DND-41 (cell line): ENCODE results near the gene DNAH1.

ENCODE experiments used
- ATAC-seq: fragments of 200-7000 bp; cut with Tn5 transposase; 3 replicates; pipeline ENCODE4 v1.9.1; 2021; ENCODE audit warnings: low read depth; ENCODE audit not compliant: insufficient read depth
- DNase-seq: peaks from one replicate; pipeline ENCODE4 v3.0.0-alpha.2; 2020
- H2AFZ ChIP-seq: 2 replicates; pipeline ENCODE4 v1.6.0; 2012; ENCODE audit warnings: low read depth, low read length
- H3K27ac ChIP-seq: 2 replicates; pipeline ENCODE4 v1.5.1; 2012; ENCODE audit warnings: low read length, inconsistent platforms
- H3K27me3 ChIP-seq: fragments of 200-600 bp; sonication (generic); 2 replicates; pipeline ENCODE4 v1.6.0; 2012; ENCODE audit warnings: low read length, mild to moderate bottlenecking, inconsistent platforms; ENCODE audit not compliant: insufficient read depth, poor library complexity
- H3K36me3 ChIP-seq: 2 replicates; pipeline ENCODE4 v1.5.1; 2012; ENCODE audit warnings: low read length, inconsistent platforms; ENCODE audit not compliant: insufficient read depth
- H3K4me1 ChIP-seq: 2 replicates; pipeline ENCODE4 v1.5.1; 2012; ENCODE audit warnings: mild to moderate bottlenecking, low read length; ENCODE audit not compliant: insufficient read depth
- H3K4me2 ChIP-seq: 2 replicates; pipeline ENCODE4 v1.6.0; 2012; ENCODE audit warnings: mild to moderate bottlenecking, moderate library complexity, low read length, inconsistent platforms; ENCODE audit not compliant: insufficient read depth
- H3K4me3 ChIP-seq, 2 experiments: fragments of 200-600 bp in 1 of 2; shearing (Covaris generic) in 1 of 2; 2 replicates each; pipeline ENCODE4 v1.5.1; 2012 to 2016; ENCODE audit warnings: inconsistent platforms in 2 of 2, low read length in 2 of 2, mild to moderate bottlenecking in 2 of 2, low read depth in 1 of 2, moderate library complexity in 1 of 2
- H3K79me2 ChIP-seq: 2 replicates; pipeline ENCODE4 v1.6.0; 2012; ENCODE audit warnings: low read length, inconsistent platforms; ENCODE audit not compliant: insufficient read depth
- H3K9ac ChIP-seq: 2 replicates; pipeline ENCODE4 v1.6.0; 2012; ENCODE audit warnings: low read depth, mild to moderate bottlenecking, inconsistent platforms, low read length, moderate library complexity
- H3K9me3 ChIP-seq: 2 replicates; pipeline ENCODE4 v1.5.1; 2012; ENCODE audit warnings: low read length, moderate library complexity, mild to moderate bottlenecking, inconsistent platforms; ENCODE audit not compliant: insufficient read depth, severe bottlenecking
- H4K20me1 ChIP-seq: 2 replicates; pipeline ENCODE4 v1.6.0; 2012; ENCODE audit warnings: low read length; ENCODE audit not compliant: insufficient read depth
- EZH2 ChIP-seq: IDR thresholded peaks from 3 replicates; pipeline ENCODE4 v1.6.1; 2012; ENCODE audit warnings: borderline replicate concordance, low read depth, mild to moderate bottlenecking, moderate library complexity, low read length, inconsistent platforms; ENCODE audit not compliant: severe bottlenecking
- TF ChIP-seq, protein P1 (sequence below): IDR thresholded peaks from 2 replicates; pipeline ENCODE4 v1.5.1; 2012; ENCODE audit warnings: borderline replicate concordance, low read length, moderate library complexity, mild to moderate bottlenecking; ENCODE audit not compliant: poor library complexity, severe bottlenecking; ENCODE audit errors: extremely low read depth

DNAH1 gene

DNA sequence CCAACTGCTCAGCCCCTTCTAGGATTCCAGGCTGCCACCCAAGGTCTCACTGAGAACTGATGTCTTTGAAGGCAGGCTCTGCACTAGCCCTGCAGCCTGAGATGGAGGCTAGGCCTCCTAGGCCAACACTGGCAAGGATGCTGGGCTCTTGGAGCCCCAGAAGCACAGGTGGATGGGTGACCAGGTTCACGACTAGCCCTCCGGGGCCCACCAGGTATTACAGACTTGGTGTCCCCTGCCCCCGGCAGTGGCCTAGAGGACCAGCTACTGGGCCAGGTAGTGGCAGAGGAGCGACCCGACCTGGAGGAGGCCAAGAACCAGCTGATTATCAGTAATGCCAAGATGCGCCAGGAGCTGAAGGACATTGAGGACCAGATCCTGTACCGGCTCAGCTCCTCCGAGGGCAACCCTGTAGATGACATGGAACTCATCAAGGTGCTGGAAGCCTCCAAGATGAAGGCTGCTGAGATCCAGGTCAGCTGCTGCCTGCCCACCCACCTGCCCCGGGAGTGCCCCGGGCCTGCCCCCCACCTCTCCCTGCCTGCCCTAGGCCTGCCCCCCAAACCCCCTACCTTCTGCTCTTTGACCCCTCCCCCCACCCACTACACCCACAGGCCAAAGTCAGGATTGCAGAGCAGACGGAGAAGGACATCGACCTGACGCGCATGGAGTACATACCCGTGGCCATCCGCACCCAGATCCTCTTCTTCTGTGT is 76.3 kb downstream of the DNAH1 start:
- DNase-seq, result no peak
- Histone ChIP-seq H3K9me3 (no peaks in the 10 kb centered on the region), H2AFZ (no peak overlapping the region), H3K27me3 (no peaks in the 10 kb centered on the region), H3K27ac (no peak overlapping the region), H3K4me1 (no peaks in the 10 kb centered on the region), H3K4me2 (no peak overlapping the region), H3K4me3 (no peak overlapping the region), H3K79me2 (no peaks in the 10 kb centered on the region), H3K9ac (no peak overlapping the region), H4K20me1 (no peaks in the 10 kb centered on the region), H3K36me3 (no peaks in the 10 kb centered on the region)
- TF ChIP-seq EZH2, result no peak
- TF ChIP-seq, protein P1, sequence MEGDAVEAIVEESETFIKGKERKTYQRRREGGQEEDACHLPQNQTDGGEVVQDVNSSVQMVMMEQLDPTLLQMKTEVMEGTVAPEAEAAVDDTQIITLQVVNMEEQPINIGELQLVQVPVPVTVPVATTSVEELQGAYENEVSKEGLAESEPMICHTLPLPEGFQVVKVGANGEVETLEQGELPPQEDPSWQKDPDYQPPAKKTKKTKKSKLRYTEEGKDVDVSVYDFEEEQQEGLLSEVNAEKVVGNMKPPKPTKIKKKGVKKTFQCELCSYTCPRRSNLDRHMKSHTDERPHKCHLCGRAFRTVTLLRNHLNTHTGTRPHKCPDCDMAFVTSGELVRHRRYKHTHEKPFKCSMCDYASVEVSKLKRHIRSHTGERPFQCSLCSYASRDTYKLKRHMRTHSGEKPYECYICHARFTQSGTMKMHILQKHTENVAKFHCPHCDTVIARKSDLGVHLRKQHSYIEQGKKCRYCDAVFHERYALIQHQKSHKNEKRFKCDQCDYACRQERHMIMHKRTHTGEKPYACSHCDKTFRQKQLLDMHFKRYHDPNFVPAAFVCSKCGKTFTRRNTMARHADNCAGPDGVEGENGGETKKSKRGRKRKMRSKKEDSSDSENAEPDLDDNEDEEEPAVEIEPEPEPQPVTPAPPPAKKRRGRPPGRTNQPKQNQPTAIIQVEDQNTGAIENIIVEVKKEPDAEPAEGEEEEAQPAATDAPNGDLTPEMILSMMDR, result no peak
- ATAC-seq, result no peak

DNA sequence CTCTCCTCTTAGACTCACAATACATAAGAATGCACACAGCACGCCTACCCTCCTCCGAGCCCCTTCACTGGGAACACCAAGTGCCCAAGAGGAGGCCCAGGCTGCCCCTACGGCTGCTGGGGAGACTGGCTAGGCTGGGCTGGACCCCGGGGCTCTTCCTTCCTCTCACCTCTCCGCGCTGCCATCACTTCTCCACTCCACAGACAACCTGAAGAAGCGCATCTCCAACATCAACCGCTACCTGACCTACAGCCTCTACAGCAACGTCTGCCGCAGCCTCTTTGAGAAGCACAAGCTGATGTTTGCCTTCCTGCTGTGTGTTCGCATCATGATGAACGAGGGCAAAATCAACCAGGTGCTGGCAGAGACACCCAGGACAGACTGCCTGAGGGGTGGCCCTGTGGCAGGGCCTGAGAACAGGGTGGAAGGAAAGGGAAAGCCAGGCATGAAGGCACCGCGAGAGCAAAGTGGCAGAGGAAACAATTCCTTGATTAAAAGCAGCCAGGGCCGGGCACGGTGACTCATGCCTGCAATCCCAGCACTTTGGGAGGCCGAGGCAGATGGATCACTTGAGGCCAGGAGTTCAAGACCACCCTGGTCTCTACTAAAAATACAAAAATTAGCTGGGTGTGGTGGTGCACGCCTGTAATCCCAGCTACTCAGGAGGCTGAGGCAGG is 77.2 kb downstream of the DNAH1 start:
- DNase-seq (no peak), ATAC-seq (no peak)
- no peaks in the 10 kb centered on the region for H3K9me3 ChIP-seq
- H3K27ac ChIP-seq, result no peak overlapping the region
- no peaks in the 10 kb centered on the region for H3K79me2 ChIP-seq
- H4K20me1 ChIP-seq, result no peaks in the 10 kb centered on the region
- H3K4me3 ChIP-seq, result no peak overlapping the region
- TF ChIP-seq EZH2, result no peak
- TF ChIP-seq, protein P1, result no peak
- no peaks in the 10 kb centered on the region for H3K36me3 ChIP-seq
- no peak overlapping the region for H3K4me2 ChIP-seq
- H3K4me1 ChIP-seq, result no peaks in the 10 kb centered on the region
- H2AFZ ChIP-seq, result no peak overlapping the region
- no peak overlapping the region for H3K9ac ChIP-seq
- H3K27me3 ChIP-seq, result no peaks in the 10 kb centered on the region

DNA sequence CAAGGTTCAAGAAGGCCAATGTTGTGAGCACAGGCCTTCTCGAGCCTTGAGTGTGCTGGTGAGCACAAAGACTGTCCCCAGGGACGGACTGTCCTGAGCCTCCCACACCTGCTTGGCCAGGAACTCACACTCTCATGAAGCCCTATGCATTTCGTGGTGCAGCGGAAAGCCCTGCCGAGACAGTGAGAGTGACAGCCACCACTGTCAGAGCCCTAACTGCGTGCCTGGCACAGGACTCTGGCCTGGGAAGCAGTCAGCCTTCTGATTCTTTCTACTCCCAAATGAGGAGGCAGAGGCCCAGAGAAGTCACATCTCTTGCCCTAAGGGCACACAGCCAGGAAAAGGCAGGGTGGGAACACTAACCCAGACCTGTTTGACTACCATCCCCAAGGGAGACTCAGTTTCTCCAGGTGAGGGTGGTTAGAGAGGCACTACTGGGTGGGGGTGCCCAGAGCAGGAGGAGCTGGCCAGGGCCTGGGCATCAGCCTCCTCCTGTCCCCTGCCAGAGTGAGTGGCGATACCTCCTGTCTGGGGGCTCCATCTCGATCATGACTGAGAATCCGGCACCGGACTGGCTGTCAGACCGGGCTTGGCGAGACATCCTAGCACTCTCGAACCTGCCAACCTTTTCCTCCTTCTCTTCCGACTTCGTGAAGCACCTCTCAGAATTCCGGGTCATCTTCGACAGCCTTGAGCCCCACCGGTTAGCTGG is 78.0 kb downstream of the DNAH1 start:
- Histone ChIP-seq H3K9ac (no peak overlapping the region), H3K9me3 (no peaks in the 10 kb centered on the region), H3K36me3 (no peaks in the 10 kb centered on the region), H3K79me2 (no peaks in the 10 kb centered on the region), H3K4me3 (no peak overlapping the region), H2AFZ (no peak overlapping the region), H3K27ac (no peak overlapping the region), H3K27me3 (no peaks in the 10 kb centered on the region), H3K4me2 (no peak overlapping the region), H4K20me1 (no peaks in the 10 kb centered on the region), H3K4me1 (no peaks in the 10 kb centered on the region)
- TF ChIP-seq, protein P1, result no peak
- no peak for TF ChIP-seq EZH2
- no peak for ATAC-seq
- no peak for DNase-seq
